Forelimb muscle (tissue), 1 donor: ENCODE measurements around the gene MRPS7. TPM values are rescaled to one million over a fixed set of nuclear protein-coding genes. Genes with fewer than 3 reads are reported as not detected.

Experiments
- DNase-seq: peaks from one replicate; pipeline ENCODE4 v3.0.0-alpha.2; 2013; ENCODE audit warnings: low read depth
- polyA plus RNA-seq: library from polyadenylated mRNA; unstranded; fragments of 120-200 nt; gene quantifications from one replicate; pipeline ENCODE4 v1.2.1, GENCODE V29; 2013; ENCODE audit not compliant: insufficient read length

The MRPS7 gene
- polyA plus RNA-seq, result 65.0 TPM

DNA sequence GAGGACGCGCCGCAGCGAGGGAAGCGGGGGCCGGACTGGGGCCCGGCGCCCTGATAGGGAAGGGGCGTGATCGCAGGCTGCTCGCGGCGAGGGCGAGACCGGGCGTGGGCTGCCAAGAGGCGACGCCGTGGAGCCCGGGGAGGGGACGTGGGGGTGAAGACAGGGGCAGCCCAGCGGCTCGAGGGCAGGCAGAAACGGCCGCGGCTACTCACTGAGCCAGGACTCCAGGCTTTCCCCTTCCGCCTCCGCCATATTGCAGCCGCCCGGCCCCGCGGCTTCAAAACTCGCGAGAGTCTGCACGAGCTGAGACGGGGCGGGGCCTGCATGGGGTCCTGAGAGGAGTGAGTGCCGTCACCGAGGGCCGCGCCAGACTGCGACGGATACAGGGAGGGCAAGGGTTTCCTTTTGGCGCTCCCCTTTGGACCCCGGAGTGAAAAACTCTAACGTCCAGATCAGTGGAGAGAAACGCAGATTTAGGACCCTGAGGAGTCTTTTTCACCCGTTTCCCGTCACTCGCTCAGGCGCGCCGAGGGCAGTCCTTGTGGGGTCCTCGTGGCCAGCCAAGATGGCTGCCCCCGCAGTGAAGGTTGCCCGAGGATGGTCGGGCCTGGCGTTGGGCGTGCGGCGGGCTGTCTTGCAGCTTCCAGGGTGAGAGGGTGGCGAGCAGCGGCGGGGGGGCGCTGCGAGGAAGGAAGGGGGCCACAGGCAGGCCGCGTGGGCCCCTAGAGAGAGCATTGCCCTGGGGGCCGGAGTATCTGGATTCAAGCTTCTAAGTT lies at the start of gene MRPS7, which contains the start of gene GGA3:
Gene MRPS7, plus strand, starts transcription at position 544 of the 776 bp plus-strand sequence. Its CDS starts 22 bp downstream, at position 566.
Gene GGA3, minus strand, starts transcription at position 271 of the 776 bp plus-strand sequence. Its CDS starts 19 bp downstream, at position 252.
- peak; percentile 79 for DNase-seq

GRCh38 chr17:75218131-75218530 lies 43.5 kb upstream of the MRPS7 start:
- no peak for DNase-seq

DNA sequence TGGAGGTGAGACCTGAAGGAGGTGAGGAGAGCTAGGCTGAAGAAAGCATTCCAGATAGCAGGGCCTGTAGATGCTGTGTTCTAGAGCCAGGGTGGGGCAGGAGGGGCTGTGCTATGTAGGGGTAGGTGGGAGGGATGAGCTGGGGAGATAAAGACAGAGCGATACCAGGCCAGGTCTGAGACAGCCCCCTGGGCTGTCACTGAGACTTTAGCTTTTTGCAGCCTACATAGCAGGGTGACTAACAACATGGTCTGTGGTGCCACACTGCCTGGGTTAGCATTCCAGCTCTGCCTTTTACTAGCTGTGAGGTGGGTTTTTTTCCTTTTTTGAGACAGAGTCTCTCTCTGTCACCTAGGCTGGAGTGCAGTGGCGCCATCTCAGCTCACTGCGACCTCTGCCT lies 41.9 kb upstream of the MRPS7 start:
- DNase-seq, result no peak

DNA sequence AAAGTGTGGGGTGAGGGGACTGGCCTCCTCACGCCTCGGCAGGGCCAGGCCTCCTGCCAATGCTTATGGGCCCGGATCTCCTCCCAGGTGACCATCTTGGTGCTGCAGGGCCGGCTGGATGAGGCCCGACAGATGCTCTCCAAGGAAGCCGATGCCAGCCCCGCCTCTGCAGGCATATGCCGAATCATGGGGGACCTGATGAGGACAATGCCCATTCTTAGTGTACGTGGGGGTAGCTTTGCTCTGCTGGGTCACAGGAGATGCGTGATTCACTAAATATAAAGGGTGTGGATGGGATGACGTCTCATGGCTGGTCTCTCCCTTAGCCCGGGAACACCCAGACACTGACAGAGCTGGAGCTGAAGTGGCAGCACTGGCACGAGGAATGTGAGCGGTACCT lies 36.7 kb upstream of the MRPS7 start:
- no peak for DNase-seq

DNA sequence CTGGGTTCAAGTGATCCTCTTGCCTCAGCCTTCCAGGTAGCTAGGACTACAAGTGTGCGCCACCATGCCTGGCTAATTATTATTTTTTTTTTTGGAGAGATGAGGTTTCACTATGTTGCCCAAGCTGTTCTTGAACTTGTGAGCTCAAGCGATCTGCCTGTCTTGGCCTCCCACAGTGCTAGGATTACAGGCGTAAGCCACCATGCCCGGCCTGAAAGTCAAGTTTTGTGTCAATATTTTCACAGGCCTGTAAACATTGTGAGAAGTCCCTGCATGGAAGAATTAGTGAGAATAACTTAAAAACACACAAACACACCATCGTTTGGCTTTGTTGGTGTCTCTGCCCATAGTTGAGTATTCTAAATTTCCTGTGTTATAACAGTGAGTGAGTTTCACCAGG lies 34.0 kb upstream of the MRPS7 start:
- no peak for DNase-seq

DNA sequence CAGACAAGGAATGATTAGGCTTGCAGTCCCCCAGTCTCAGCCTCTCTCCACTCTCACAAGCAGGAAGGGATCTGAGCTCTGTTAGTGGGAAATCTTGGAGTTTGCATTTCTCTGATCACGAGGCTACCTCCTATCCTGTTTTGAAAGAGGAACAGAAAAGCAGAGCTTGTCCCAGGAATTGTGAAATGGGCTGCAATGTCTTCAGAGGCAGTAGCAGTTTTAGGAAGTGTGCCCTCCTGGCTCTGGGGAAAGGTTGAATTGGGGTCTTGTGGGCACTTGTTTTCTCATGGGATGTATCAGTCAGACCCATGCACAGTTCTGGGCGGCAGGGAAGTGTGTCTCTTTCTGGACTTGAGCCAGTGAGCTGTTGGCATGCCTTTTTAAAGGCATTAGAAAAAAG lies 33.4 kb upstream of the MRPS7 start:
- no peak for DNase-seq

DNA sequence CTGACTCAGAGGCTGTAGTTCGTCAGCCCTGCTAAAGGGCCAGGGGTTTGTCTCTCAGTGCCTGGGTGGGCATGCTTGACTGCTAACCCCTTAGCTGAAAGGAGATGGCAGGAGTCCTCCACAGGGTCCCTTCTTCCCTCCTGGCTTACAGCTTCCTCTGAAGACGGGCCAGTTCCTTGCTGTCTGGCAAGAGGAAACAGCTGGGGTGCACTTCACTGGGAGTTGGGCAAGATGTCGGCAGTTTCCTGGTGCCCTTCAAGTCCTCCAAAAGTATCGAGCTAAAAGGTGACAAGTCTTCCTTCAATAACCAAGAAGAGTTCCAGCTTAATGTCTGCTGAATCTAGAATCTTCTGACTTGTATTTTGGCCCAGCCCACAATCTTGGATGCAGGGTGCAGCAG lies 32.8 kb upstream of the MRPS7 start:
- no peak for DNase-seq

DNA sequence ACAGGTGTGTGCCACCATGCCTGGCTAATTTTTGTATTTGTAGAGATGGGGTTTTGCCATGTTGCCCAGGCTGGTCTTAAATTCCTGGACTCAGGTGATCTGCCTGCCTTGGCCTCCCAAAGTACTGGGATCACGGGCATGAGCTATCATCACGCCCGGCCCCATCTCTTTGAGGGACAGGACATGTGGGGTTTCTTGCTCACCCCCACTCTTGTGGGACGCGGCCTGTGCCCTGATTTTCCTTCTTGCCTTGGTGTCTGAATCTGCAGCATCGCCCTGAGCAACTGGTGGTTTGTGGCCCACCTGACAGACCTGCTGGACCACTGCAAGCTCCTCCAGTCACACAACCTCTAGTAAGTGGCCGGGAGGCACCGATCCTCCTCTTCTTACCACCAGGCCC lies 30.6 kb upstream of the MRPS7 start:
- DNase-seq, result no peak

DNA sequence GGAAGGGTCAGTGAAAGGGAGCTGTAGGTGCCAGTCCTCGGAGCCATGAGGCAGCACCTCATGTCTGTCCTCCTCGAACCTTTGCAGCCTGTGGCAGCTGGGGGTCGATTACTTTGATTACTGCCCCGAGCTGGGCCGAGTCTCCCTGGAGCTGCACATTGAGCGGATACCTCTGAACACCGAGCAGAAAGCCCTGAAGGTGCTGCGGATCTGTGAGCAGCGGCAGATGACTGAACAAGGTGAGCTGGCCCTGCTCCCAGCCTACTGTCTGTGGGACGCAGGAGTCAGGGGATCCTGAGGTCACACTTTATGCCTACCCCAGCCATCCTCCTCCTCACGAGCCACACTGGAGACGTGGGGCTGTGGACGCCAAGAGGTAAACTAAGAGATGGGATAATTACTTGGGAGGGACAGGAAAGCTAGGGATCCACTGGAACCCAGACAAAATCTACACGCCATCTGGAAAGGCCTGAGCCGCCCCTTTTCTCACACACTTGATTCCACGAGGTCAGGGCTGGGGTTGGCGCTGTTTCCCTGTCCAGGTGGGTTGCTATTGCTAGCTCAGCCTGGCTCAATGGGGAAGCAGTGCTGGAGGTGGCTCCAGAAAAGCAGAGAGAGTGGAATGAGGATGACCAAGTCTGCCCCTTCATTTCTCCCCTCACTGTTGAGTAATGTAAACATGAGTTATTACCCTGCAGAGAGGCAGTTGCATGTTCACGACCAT lies 29.8 kb upstream of the MRPS7 start:
- no peak for DNase-seq

- no peak for DNase-seq
Observed at GRCh38 chr17:75232786-75233185, 28.9 kb upstream of the MRPS7 start.

- no peak for DNase-seq
Observed at GRCh38 chr17:75237100-75238014, 24.3 kb upstream of the MRPS7 start.

DNA sequence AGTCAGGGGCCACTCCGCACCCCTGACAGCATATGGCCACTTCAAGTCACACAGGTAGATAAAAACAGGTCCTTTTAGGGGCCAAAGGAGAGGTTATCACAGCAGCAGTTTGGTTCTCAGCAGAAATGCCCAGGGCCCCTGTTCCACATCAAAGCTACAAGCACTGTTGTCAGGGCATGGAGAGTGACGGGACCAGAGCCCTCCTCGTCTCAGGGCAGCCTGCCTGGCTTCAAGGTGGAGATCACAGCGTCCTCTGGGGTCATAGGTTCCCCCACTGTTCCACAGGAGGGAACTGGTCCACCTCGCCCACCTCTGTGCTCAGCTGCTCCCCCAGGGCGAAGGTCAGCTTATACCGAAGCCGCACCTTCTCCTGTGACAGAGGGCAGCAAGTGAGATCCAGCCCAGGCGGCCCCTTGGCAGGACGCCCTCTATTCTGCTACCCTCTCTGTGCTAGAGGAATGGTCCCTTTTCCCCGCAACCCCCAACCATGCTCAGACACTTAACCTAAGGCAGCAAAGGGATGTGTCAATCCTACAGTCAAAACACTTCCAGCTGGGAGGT lies 23.6 kb upstream of the MRPS7 start:
- DNase-seq, result no peak

DNA sequence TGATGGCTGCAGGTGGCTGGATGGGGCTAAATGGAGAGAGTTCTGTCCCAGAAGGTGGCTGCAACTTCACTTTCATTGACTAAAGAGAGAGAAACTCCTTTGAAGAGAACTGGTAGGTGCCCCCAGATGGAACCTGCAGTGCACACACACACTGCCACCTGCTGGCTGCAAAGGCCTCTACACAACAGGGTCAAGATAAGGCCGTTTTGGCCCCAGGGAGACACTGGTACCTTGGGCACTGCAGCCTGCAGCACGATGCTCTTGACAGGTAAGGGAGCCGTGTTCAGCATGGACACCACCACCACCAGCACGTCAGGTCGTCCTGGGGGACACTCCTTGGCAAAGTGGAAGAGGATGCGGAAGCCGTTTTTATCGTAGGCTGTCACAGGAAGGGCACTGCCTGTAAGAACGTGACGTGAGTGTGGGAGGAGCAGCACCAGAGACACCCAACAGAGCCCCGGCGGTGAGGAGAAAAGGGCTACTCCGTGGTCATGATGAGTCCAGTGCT lies 22.9 kb upstream of the MRPS7 start:
- no peak for DNase-seq

- no peak for DNase-seq
Observed at GRCh38 chr17:75239214-75239613, 22.5 kb upstream of the MRPS7 start.

DNA sequence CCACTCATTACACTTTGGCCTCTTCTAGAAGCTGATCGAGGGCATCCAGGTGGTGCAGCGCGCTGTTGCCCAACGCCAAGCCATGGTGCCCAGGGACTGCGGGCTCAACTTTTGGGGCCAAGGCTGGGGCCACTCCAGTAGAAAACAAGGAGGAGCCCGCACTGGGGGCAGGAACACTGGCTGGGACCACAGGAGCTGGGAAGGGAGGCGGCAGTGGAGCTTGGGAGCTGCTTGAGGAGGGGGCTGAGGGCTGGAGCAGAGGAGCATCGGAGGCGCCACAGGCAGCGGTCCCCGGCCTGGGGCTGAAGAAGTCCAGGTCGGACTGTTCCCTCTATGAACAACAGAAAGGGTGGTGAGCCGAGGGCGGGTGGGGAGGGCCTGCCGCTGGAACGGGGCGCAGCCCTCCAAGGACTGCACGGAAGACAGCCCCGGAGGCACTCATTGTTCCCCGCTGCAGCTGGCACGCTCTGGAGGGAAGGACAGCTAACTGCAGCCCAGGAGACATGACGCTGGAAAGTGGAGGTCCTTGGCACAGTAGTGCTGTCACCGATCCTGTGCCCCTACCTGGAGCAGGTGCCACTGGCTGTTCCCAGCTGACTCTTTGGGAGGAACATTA lies 21.8 kb upstream of the MRPS7 start:
- DNase-seq, result no peak

DNA sequence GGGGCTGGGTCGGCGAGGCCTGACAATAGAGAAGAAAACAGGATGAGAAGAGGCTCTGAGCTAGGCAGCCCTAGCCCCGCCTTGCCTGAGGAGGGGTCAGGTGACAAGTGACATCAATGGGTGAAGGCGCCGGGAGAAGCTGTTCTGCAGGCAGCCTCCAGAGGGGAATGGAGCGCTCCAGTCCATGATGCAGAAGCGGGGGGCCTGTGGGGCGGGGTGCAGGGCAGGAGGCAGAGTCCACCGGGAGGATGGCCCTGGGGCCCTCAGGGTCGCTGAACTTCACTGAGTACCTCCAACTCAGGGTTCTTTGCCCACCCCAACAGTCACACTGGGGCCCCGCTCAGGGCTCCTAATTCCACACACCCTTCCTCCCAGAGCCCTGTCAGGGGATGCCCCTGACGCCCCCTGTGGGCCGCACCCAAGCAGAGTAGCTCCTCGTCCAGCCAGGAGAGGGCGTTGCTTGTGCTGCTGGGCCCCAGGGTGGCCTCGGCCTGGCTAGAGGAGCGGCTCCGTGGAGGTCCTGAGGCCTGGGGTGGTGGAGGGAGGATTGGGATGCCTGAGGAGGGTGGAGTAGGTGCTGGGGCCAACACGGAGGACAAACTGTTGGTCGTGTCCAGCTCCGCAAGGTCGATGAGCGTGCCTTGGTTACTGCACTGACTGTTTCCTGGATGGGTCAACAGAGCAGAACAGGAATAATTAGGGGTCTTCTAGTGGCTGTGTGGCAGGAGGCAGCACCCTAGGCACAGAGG lies 21.1 kb upstream of the MRPS7 start:
- DNase-seq, result no peak

DNA sequence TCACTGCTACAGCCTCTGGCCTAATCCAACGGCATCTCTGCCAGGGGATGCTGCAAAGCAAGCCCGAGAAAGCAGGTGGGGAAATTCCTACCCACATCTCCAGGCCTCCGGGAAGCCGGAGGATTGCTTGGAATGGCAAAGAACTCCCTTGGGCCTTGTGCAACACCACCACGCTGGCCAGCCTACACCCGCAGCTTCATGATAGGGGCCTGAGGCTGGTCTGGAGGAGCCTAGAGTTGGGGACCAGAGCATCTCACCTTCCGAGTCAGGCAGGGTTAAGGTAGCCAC lies 20.6 kb upstream of the MRPS7 start:
- DNase-seq, result no peak

DNA sequence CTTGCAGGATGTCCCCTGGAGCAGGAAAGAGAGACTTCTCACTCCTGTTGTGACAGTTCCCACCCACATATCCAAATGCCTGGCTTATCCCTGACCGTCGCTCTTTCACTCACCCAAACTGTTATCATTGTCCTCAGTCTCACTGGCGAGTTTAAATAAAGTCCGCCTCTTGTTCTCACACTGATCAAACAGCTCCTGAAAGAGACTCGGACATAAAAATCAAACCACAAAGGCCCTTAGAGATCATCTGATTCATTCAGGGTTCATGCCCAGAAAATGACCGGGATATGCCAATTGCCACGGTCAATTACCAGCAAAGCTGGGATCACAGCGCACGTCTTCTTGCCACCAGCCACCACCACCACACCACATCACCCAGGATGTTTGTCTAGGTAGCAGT lies 20.2 kb upstream of the MRPS7 start:
- no peak for DNase-seq

DNA sequence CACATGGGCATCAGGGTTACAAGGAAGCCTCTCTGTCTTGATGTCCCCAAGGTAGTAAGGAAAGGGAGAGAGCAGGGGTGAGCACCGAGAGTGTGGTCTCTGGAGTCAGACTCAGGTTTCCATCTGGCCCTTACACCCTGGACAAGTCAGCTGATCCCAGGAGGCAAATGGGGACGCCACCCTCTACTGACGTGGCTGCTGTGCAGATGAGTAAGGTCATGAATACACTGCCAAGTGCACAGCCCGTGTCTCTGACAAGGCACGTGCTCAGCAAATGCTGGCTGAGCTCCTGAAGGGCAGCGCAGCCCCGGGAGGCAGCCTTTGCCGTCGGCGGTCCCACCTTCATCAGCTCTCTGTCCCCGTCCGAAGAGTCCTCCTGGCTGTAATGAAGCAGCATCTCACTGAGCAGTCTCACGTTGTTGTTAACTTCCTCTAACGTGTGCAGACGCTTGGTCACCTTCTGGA lies 19.7 kb upstream of the MRPS7 start:
- DNase-seq, result no peak

- no peak for DNase-seq
Observed at GRCh38 chr17:75242461-75243042, 19.1 kb upstream of the MRPS7 start.
